ENCODE results near the gene ATG5.

Gene ATG5

GRCh38 chr6:106149472-106150069 is 176.0 kb downstream of the ATG5 start:
- no peak for DNase-seq

- DNase-seq = no peak
Observed at GRCh38 chr6:106147476-106147875, 178.1 kb downstream of the ATG5 start.

- DNase-seq = no peak
Observed at GRCh38 chr6:106146852-106147351, 178.7 kb downstream of the ATG5 start.

GRCh38 chr6:106145741-106146227 is 179.8 kb downstream of the ATG5 start:
- DNase-seq = no peak

DNA sequence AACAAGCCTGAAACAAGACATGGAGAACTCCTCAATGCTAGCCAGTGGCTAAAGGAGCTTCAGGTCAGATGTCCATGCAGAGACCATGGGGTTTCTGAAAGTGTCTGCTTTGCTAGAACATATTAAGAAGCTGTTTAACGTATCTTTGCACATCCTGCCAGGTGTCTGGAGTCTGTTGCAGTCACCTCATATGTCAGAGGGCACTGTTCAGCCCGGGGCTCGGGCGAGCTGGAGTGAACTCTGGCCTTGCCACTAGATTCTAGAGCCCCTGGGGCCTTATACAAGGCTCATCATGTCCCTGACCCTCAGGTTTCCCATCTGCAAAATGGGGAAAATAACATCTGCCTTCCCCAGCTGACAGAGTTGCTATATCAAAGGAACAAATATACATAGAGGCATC is 180.4 kb downstream of the ATG5 start:
- DNase-seq = no peak

- DNase-seq = no peak
Observed at GRCh38 chr6:106143665-106144064, 181.9 kb downstream of the ATG5 start.

- no peak for DNase-seq
Observed at GRCh38 chr6:106142876-106143431, 182.6 kb downstream of the ATG5 start.

DNA sequence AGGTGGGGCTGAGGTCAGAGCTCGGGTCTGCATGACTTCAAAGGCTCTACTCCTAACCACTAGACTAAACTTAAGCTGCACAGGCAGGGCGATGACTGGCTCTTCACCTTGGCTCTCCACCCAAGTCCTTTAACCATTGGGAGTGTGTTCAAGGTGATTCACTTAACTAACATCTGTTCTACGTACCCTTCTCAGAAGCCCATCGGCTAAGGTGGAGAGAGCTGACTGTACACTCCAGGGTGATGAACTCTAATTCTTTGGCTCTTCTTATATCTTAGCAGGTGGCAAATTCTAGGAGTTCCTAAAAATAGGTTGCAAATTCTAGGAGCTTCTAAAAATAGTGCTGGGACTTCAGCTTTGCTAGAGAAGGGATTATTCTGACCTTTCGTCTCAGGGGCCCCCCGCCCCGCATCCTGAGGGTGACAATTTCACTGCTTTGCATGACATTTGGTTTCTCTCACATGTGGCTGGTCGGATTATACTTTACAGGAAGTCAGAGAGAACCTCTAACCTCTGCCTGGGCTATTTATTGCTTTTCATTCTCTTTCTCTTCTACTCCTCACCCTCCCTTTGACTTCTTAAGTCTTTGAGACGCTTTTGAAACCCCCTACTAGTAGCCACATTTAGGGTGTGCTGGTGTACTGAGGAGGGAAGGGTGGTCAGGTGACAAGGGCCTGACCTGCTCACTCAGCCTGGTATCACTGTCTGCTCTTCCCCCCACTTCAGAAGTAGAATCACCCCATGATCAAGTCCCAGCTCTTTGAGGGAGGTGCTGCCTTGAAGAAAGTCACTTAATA is 183.9 kb downstream of the ATG5 start:
- no peak for DNase-seq

- no peak for DNase-seq
Observed at GRCh38 chr6:106138151-106138550, 187.4 kb downstream of the ATG5 start.

DNA sequence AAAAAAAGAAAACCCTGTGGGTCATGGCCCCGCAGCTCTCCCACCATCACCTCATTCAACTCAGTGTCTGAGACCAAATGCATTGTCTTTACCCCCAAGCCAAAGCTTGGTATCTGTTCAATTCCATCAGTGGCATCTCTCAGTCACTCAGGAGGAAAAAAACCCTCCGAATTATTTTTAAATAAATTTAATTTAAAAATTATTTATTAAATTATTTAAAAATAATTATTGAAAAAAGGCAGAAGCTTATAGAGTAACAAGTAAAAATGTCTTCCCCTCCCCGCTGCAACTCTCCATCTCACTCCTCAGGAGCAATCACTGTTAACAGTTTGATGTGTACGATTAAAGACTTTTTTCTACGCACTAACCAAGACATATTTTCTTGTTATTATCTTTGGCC is 188.7 kb downstream of the ATG5 start:
- DNase-seq = no peak

DNA sequence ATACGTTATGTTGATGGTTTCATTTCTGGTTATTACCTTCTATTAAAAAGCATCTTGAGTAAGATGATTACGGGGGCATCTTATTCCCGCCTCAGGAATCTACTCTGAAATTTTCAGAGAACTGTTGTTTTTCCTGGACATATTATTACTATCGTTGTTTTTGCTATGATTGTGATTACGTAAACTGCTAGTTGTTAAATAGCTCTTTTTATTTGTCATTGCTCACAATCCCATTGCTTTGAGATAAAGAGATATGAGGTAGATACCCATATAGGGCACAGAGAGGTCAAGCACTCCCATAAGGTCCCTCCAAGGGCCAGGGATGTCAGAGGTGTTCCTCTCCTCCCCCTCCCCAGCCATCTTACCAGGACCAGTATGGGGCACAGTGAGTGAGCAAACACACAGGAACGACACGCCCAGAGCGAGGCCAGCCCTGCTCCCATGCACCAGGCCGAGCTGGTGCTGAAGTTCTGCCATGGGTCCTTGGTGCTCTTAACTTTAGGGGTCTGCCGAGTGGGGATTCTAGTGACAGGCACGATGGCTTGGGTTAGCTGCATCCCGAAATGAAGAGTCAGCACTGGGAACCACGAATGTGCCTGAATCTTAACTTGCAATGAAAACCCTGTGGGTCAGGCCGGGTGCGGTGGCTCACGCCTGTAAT is 189.5 kb downstream of the ATG5 start:
- no peak for DNase-seq

DNA sequence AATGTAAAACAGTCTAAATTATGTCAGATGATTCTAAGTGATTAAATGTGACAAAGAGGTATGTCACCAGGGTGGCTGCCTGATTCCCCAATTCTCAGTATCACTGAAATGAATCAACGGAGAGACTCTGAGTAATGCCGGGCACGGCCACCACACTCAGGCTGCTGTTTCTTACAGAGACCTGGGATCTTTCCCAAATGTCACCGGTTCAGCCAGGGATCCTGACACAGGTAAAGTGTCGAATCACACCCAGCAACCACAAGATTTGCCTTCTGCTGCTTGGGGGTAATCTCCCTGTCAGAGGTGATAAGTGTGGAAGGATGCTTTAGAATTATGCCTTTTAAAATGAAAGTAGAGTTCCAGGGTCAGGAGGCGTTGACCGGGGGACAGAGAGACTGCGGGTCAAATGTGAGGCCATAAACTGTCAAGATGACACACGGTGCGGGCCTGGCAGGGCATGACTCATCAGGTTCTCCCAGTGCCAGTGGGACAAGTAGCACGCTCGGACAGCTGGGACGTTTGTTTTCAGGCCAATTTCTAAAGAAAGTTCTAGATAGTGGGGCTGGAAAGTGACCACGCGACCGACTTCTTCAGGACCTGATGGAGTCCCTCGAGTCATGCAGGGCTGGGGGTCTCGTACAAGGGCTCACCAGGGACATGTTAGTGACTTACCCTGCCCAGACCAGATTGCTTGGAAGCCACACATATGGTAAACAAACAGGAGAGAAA is 190.5 kb downstream of the ATG5 start:
- DNase-seq = no peak

Data from eye (tissue), 1 donor.